D341Med (cell line): Measurements from ENCODE around the gene ZNF724.
"Not testable (repeated sequence)": the region's sequence is repeated elsewhere in the genome, so short reads cannot be mapped to it uniquely, and the experiment has no call there.

Experiments used
- DNase-seq: peaks from one replicate; pipeline ENCODE4 v3.0.0; 2012; ENCODE audit warnings: low spot score

Gene ZNF724

GRCh38 chr19:23249911-23250649 is at the start of gene ZNF724:
ZNF724 (minus strand) TSS chr19:23250394; CDS start chr19:23250242, 152 bp downstream.
- peak; percentile 91 for DNase-seq

GRCh38 chr19:23294141-23294540 is 43.9 kb upstream of the ZNF724 start:
- no peak for DNase-seq

DNA sequence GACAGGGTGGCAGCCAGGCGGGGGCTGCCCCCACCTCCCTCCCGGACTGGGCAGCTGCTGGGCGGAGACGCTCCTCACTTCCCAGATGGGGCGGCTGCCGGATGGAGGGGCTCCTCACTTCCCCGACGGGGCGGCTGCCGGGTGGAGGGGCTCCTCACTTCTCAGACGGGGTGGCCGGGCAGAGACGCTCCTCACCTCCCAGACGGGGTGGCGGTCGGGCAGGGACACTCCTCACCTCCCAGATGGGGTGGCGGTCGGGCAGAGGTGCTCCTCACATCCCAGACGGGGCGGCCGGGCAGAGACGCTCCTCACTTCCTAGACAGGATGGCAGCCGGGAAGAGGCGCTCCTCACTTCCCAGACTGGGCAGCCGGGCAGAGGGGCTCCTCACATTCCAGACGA is 39.8 kb upstream of the ZNF724 start:
- DNase-seq = not testable (repeated sequence)

DNA sequence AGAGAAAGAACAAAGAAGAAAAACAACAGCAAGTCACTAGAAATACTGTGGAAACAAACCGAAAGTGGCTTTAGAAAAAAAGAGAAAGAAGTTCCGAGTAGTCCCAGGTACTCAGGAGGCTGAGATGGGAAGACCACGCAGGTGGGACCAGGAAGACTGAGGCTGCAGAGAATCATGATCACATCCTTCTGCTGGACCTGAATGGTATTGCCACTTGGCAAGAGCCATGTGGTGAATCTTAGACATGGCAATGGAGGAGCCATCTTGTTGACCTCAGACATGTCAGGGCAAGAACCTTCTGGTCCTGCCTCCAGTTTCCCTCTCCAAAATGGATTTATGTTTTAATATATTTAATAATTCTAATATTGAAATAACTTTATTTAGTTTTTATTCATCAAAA is 37.4 kb upstream of the ZNF724 start:
- no peak for DNase-seq

DNA sequence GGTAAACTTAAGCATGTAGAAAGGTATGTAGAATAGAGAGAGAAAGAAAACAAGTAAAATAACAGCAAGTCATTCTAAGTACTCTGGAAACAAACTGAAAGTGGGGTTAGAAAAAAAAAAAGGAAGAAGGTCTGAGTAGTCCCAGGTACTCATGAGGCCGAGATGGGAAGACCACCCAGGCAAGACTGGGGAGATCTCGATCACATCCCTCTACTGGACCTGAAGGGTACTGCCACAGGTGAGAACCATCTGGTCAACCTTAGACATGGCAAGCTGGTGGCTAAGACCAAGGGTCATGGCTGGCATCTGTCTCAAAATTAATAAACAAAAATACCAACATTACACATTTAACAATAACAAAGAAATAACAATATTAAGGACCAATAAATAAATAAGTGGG is 36.3 kb upstream of the ZNF724 start:
- DNase-seq = no peak

DNA sequence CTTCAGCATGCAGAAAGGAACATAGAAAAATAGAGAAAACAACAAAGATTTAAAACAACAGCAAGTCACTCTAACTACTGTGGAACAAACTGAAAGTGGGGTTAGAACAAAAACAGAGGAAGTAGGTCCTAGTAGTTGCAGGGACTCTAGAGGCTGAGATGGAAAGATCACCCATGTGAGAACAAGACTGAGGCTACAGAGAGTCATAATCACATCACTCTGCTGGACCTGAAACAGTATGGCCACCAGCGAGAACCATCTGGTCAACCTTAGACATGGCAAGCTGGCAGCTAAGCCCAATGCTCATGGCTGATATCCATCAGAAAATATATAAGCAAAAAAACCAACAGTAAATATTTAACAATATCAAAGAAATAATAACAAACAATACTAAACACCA is 35.8 kb upstream of the ZNF724 start:
- DNase-seq = no peak

GRCh38 chr19:23285326-23285725 is 35.1 kb upstream of the ZNF724 start:
- not testable (repeated sequence) for DNase-seq

GRCh38 chr19:23283925-23284324 is 33.7 kb upstream of the ZNF724 start:
- peak; percentile 66 for DNase-seq

- DNase-seq = no peak
These were observed 31.6 kb upstream of the ZNF724 start for GRCh38 chr19:23281663-23282276.

GRCh38 chr19:23278118-23278517 is 27.9 kb upstream of the ZNF724 start:
- not testable (repeated sequence) for DNase-seq

DNA sequence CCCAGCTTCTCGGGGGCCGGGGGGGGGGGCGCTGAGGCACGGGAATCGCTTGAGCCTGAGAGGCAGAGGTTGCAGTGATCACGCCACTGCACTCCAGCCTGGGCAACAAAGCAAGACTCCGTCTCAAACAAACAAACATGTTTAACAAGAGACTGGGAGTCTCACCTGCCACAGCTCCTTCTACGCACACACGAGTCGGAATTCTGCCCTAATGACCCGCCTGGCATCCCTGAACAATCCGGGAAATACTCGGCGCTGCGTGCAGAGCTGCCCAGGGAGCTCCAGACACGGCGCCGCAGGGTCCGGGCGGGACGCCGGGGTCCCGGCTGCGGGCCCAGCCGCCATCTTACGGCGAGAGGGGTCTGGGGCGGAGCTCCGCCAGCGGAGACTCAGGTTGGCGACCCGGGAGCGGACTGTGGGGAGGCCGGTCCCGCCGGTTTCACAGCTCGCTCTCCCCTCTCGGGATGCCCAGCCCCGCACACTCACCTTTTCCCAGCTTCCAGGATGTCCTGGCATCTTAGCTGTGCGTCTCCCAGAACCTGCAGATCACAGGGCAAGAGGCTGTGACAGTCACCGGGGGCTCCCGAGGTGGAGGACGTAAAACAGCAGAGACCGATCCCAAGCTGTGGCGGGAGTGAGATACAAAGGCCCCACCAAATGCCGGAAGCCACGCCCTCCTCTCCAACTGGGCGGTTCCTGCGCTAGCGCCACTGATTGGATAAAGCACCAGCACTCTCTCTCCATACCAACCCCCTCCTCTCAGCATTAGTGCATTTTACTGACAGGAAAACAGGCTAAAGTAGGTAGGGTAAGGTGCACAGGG is 23.6 kb upstream of the ZNF724 start:
- peak; percentile 90 for DNase-seq

GRCh38 chr19:23273022-23273589 is 22.9 kb upstream of the ZNF724 start:
- no peak for DNase-seq

GRCh38 chr19:23263870-23264590 is 13.8 kb upstream of the ZNF724 start:
- DNase-seq = no peak

DNA sequence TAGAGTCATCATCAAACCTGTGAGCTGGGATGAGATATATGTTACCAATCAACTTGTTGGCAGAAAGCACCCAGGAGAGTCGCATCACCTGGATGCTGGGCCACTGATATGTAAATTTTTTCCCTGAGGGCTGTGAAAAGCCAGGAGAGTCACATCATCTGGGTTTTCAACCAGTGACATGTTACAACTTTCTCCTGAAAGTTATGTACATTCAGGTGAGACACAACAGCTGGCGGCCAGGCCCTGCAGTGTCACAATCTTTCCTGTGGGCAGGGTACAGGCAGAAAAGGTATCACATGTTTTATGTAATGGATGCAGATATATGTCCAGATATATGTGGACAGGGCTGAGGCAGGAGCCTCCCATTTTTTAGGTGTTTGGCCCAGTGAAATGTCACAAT is 13.2 kb upstream of the ZNF724 start:
- DNase-seq = no peak

DNA sequence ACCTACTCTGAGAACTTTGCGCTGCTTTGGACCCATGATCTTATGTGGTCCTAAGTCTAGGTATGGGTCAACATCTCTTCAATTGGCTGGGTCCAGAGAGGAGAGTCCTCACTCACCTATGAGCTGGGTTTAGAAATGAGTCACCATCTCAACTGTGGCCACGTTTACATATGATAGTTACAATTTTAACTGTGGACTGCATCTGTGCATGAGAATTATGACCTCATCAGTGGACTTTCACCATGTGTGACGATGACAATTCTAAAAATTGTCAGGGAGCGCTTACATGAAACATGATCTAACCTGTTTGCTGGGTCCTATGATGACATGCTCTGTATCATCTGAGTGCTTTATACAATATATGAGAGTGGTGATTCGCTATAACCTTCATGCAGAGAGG is 12.7 kb upstream of the ZNF724 start:
- no peak for DNase-seq

DNA sequence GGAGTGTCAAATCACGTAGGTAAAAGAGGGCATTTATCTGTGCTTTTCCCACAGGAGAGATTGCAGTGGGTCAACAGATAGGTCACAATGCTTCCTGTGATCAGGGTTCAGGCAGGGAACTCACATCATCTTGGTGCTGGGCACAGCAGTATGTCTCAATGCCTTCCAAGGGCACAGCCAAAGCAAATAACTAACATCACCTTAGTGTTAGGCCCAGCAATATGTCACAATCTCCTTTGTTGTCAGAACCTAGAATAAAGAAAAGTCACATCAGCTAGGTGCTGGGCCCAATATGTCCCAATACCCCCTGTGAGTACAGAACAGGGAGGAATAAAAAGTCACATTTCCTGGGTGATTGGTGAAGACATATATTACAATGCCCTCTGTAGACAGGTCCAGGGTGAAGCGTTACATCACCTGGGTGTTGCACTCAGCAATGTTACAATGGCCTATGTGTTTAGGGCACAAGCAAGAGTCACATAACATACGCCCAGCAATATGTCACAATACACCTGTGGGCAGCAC is 11.4 kb upstream of the ZNF724 start:
- DNase-seq = no peak

DNA sequence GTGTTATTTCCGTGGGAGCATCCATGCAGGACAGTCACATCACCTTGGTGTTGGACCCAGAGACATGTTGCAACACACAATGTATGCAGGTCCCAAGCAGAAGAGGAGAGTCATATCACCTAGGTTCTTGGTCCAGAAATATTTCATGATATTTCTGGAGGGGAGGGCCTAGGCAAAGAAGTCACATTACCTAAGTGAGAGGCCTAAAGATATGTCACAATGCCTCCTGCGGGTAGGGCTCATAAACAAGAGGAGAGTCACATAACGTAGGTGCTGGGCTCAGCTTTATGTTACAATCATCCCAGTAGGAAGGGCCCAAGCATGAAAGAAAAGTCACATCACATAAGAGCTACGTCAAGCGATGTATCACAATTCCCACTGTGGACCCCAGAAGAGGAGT is 10.8 kb upstream of the ZNF724 start:
- DNase-seq = no peak

GRCh38 chr19:23259961-23260360 is 9.8 kb upstream of the ZNF724 start:
- DNase-seq = no peak

- DNase-seq = no peak
These were observed 5.5 kb upstream of the ZNF724 start for GRCh38 chr19:23255700-23256099.

GRCh38 chr19:23254141-23254910 is 4.1 kb upstream of the ZNF724 start:
- no peak for DNase-seq

DNA sequence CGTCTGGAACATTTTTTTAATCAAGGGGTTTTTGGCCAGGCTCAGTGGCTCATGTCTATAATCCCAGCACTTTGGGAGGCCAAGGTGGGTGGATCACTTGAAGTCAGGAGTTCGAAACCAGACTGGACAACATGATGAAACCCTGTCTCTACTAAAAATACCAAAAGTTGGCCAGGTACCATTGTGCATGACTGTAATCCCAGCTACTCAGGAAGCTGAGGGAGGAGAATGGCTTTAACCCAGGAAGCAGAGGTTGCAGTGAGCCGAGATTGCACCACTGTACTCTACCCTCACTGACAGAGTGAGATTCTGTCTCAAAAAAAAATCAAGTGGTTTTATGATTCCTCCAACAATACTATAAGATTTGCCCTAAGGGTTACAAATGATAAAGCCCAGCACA is 3.1 kb upstream of the ZNF724 start:
- not testable (repeated sequence) for DNase-seq
